IMR-90 (cell line): ENCODE results near the gene COX17. TPM values are rescaled to one million over a fixed set of nuclear protein-coding genes. Genes with fewer than 3 reads are reported as not detected.

Experiments
- ATAC-seq: fragments of 200-7000 bp; cut with Tn5 transposase; 2 replicates; pipeline ENCODE4 v1.9.1; 2020; ENCODE audit warnings: low read depth, mild to moderate bottlenecking, moderate library complexity
- BruUV-seq: library from RNA; stranded (reverse); fragments of 400-500 nt; replicated peaks from 2 replicates; lab custom pipeline; 2021; lab: Mats Ljungman, UMichigan
- CTCF ChIA-PET: fragments of 300-600 bp; formaldehyde crosslinking; extraction: SDS; loops from one replicate; lab custom pipeline; 2021; ENCODE audit warnings: antibody characterized with exemption; lab: Yijun Ruan, JAX
- POLR2A ChIA-PET: fragments of 300-600 bp; sonication (Branson Sonifier 250); formaldehyde crosslinking; loops from one replicate; lab custom pipeline; 2022; ENCODE audit warnings: antibody characterized with exemption; ENCODE audit not compliant: unreplicated experiment; lab: Charles Lee
- DNase-seq: peaks from one replicate; pipeline ENCODE4 v3.0.0; 2013
- H2AFZ ChIP-seq: replicated peaks from 2 replicates; pipeline ENCODE3; 2013; ENCODE audit warnings: low read length, mild to moderate bottlenecking; ENCODE audit not compliant: poor library complexity
- H2AK5ac ChIP-seq: 2 replicates; pipeline ENCODE4 v1.6.1; 2013; ENCODE audit warnings: low read depth, low read length, inconsistent platforms
- H2AK9ac ChIP-seq: replicated peaks from 2 replicates; pipeline ENCODE3; 2013; ENCODE audit warnings: mild to moderate bottlenecking, low read depth, low read length, moderate library complexity; ENCODE audit not compliant: poor library complexity
- H2BK120ac ChIP-seq: 2 replicates; pipeline ENCODE4 v1.6.1; 2013; ENCODE audit warnings: low read depth, low read length, inconsistent platforms
- H2BK15ac ChIP-seq: 3 replicates; pipeline ENCODE4 v1.6.1; 2013; ENCODE audit warnings: low read depth, low read length, inconsistent platforms
- H2BK20ac ChIP-seq: 2 replicates; pipeline ENCODE4 v1.6.1; 2013; ENCODE audit warnings: low read depth, mild to moderate bottlenecking, inconsistent platforms, low read length, moderate library complexity
- H2BK5ac ChIP-seq: 2 replicates; pipeline ENCODE4 v1.6.1; 2013; ENCODE audit warnings: mild to moderate bottlenecking, low read depth, low read length, inconsistent platforms; ENCODE audit not compliant: poor library complexity, severe bottlenecking
- H3K14ac ChIP-seq: replicated peaks from 2 replicates; pipeline ENCODE4 v1.6.1; 2013; ENCODE audit warnings: low read depth, low read length, inconsistent platforms
- H3K18ac ChIP-seq: 2 replicates; pipeline ENCODE4 v1.6.1; 2013; ENCODE audit warnings: low read depth, low read length, control low read depth
- H3K23ac ChIP-seq: 2 replicates; pipeline ENCODE4 v1.6.1; 2013; ENCODE audit warnings: low read depth, low read length, inconsistent platforms
- H3K27ac ChIP-seq: 2 replicates; pipeline ENCODE4 v1.5.1; 2013; ENCODE audit warnings: mild to moderate bottlenecking, control low read depth, low read length; ENCODE audit not compliant: insufficient read depth
- H3K27me3 ChIP-seq: 2 replicates; pipeline ENCODE4 v1.6.1; 2013; ENCODE audit warnings: low read length; ENCODE audit not compliant: control insufficient read depth, insufficient read depth
- H3K36me3 ChIP-seq: 2 replicates; pipeline ENCODE4 v1.6.1; 2013; ENCODE audit warnings: low read length, mixed read lengths; ENCODE audit not compliant: control insufficient read depth, insufficient read depth
- H3K4ac ChIP-seq: 2 replicates; pipeline ENCODE4 v1.6.1; 2013; ENCODE audit warnings: low read depth, low read length, inconsistent platforms
- H3K4me1 ChIP-seq: 2 replicates; pipeline ENCODE4 v1.6.1; 2013; ENCODE audit warnings: low read length, mixed read lengths; ENCODE audit not compliant: control insufficient read depth, insufficient read depth
- H3K4me2 ChIP-seq: 2 replicates; pipeline ENCODE4 v1.6.1; 2013; ENCODE audit warnings: low read depth, mild to moderate bottlenecking, control low read depth, low read length, moderate library complexity
- H3K4me3 ChIP-seq: 2 replicates; pipeline ENCODE4 v1.5.1; 2013; ENCODE audit warnings: low read depth, mild to moderate bottlenecking, control low read depth, low read length, moderate library complexity; ENCODE audit not compliant: insufficient read depth
- H3K56ac ChIP-seq: 2 replicates; pipeline ENCODE4 v1.6.1; 2013; ENCODE audit warnings: low read length, inconsistent platforms; ENCODE audit not compliant: insufficient read depth; ENCODE audit errors: extremely low read depth
- H3K79me1 ChIP-seq, 2 experiments: 2 replicates each; pipeline ENCODE4 v1.6.1; 2013; ENCODE audit warnings: low read length in 2 of 2, inconsistent platforms in 1 of 2, low read depth in 1 of 2
- H3K9ac ChIP-seq: 2 replicates; pipeline ENCODE4 v1.6.1; 2013; ENCODE audit warnings: low read depth, low read length, control low read depth
- H3K9me1 ChIP-seq: 2 replicates; pipeline ENCODE4 v1.6.1; 2013; ENCODE audit warnings: low read length, inconsistent platforms; ENCODE audit not compliant: insufficient read depth
- H3K9me3 ChIP-seq: 2 replicates; pipeline ENCODE4 v1.6.1; 2013; ENCODE audit warnings: low read length; ENCODE audit not compliant: control insufficient read depth, insufficient read depth
- H4K20me1 ChIP-seq: 2 replicates; pipeline ENCODE4 v1.6.1; 2013; ENCODE audit warnings: low read length, inconsistent platforms; ENCODE audit not compliant: insufficient read depth
- H4K5ac ChIP-seq: 2 replicates; pipeline ENCODE4 v1.6.1; 2013; ENCODE audit warnings: mild to moderate bottlenecking, low read depth, low read length, control low read depth
- H4K8ac ChIP-seq, 2 experiments: 2 replicates each; pipeline ENCODE4 v1.6.1; 2013; ENCODE audit warnings: low read depth in 2 of 2, low read length in 2 of 2, control low read depth in 1 of 2, inconsistent platforms in 1 of 2
- H4K91ac ChIP-seq: 2 replicates; pipeline ENCODE4 v1.6.1; 2013; ENCODE audit warnings: low read depth, low read length, inconsistent platforms; ENCODE audit not compliant: insufficient read depth
- BHLHE40 ChIP-seq: fragments of 150-350 bp; IDR thresholded peaks from 2 replicates; pipeline ENCODE4 v1.6.1; 2016; ENCODE audit warnings: mild to moderate bottlenecking, low read depth, low read length
- CEBPB ChIP-seq: IDR thresholded peaks from 2 replicates; pipeline ENCODE4 v1.6.1; 2012; ENCODE audit warnings: low read depth, low read length, improper control_type of control experiment
- CHD1 ChIP-seq: IDR thresholded peaks from 2 replicates; pipeline ENCODE4 v1.6.1; 2012; ENCODE audit warnings: low read depth, low read length, improper control_type of control experiment
- FOS ChIP-seq: fragments of 150-350 bp; IDR thresholded peaks from 2 replicates; pipeline ENCODE4 v1.6.1; 2016; ENCODE audit warnings: low read depth, low read length
- MAFK ChIP-seq: IDR thresholded peaks from 2 replicates; pipeline ENCODE4 v1.6.1; 2012; ENCODE audit warnings: low read depth, low read length, improper control_type of control experiment
- MAZ ChIP-seq: IDR thresholded peaks from 2 replicates; pipeline ENCODE4 v1.6.1; 2012; ENCODE audit warnings: low read depth, mild to moderate bottlenecking, low read length, improper control_type of control experiment, moderate library complexity, borderline replicate concordance
- NFE2L2 ChIP-seq: fragments of 150-350 bp; IDR thresholded peaks from 2 replicates; pipeline ENCODE4 v1.6.1; 2016; ENCODE audit warnings: low read depth, mild to moderate bottlenecking, low read length
- RAD21 ChIP-seq: IDR thresholded peaks from 2 replicates; pipeline ENCODE4 v1.6.1; 2012; ENCODE audit warnings: low read length, improper control_type of control experiment
- RCOR1 ChIP-seq: IDR thresholded peaks from 2 replicates; pipeline ENCODE4 v1.6.1; 2012; ENCODE audit warnings: mild to moderate bottlenecking, low read length, improper control_type of control experiment; ENCODE audit not compliant: insufficient replicate concordance
- RFX5 ChIP-seq: IDR thresholded peaks from 2 replicates; pipeline ENCODE4 v1.8.0; 2012; ENCODE audit warnings: low read depth, mild to moderate bottlenecking, low read length, moderate library complexity
- WGBS, 2 experiments: methylation state at CpG; one replicate each; pipeline versions ENCODE4 v1.1.5 to v1.1.7; 2013; ENCODE audit warnings: missing lambda C conversion rate in 2 of 2; ENCODE audit not compliant: insufficient read length in 1 of 2; ENCODE audit errors: extremely low coverage in 2 of 2; 5-methylcytosine and 5-hydroxymethylcytosine counted together
- dilution Hi-C: fragments of 300-500 bp; cut with HindIII; formaldehyde crosslinking; loops from one replicate; pipeline ENCODE4 v1.14.3; 2018; ENCODE audit warnings: low sequenced_read_pairs; ENCODE audit not compliant: unreplicated experiment
- in situ Hi-C: fragments of 300-500 bp; cut with MboI; formaldehyde crosslinking; loops from 3 replicates; pipeline ENCODE4 v1.14.3; 2019; ENCODE audit warnings: low sequenced_read_pairs, inconsistent platforms, mixed read lengths
- intact Hi-C: fragments of 100-400 bp; cut with micrococcal nuclease; formaldehyde crosslinking; loops from 2 replicates; pipeline ENCODE4 v1.10.0; 2022
- polyA plus RNA-seq, 3 experiments: library from polyadenylated mRNA; depleted of rRNA; stranded (reverse); fragments of >200 nt; gene quantifications; 2 replicates each; pipeline ENCODE4 v1.2.3, GENCODE V29; 2012; ENCODE audit warnings: low replicate concordance in 1 of 3
- total RNA-seq: library from RNA; depleted of rRNA; stranded (reverse); fragments of >200 nt; gene quantifications from 2 replicates; pipeline ENCODE4 v1.2.3, GENCODE V29; 2012
- TF ChIP-seq, protein P1 (sequence below): conservative IDR thresholded peaks from 2 replicates; pipeline ENCODE4 v1.5.1; 2012; ENCODE audit warnings: mild to moderate bottlenecking, low read depth, low read length, improper control_type of control experiment
- TF ChIP-seq, protein P2 (sequence below): fragments of 150-350 bp; IDR thresholded peaks from 2 replicates; pipeline ENCODE4 v1.6.1; 2017; ENCODE audit warnings: mild to moderate bottlenecking, antibody characterized with exemption, low read length, low read depth
- TF ChIP-seq, protein P3 (sequence below): fragments of 150-350 bp; IDR thresholded peaks from 2 replicates; pipeline ENCODE4 v1.6.1; 2016; ENCODE audit warnings: low read depth, mild to moderate bottlenecking, low read length, moderate library complexity, borderline replicate concordance

Gene COX17
- total and polyA plus RNA-seq, 2 of the 4 experiments (the other 2 are of a cell fraction), result 2.0 to 24.5 TPM

DNA sequence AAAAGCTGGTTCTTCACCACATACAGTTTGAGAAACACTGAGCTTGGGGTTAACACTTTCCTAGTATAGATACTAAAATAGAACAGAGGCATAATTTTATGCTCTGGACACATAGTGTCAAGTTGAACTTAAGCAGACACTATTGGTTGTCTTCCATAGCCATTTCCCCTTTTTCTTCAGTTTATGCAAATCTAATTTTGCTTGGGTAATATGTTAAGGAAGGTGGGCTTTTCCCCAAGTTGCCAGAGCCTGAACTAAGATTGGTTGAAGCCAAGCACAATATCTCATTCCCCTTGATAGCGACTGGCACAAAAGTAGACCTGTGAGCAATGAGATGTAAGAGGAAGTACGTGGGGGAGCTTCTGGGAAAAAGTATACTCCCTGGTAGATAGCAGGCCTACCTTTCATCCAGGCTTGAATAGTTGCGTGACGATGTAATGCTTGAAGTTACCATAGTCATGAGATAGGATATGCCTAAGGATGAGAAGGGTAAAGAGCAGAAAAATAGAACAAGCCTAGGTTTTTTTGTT is 12.3 kb downstream of the COX17 start:
- H3K9ac ChIP-seq, result no peak overlapping the region

More for the DNA sequence above, 12.3 kb downstream of the COX17 start:
- no peak overlapping the region for H2AK9ac ChIP-seq
- no peaks in the 10 kb centered on the region for H3K27me3 ChIP-seq
- H3K18ac ChIP-seq, result no peak overlapping the region
- H4K91ac ChIP-seq, result no peak overlapping the region
- H3K4me3 ChIP-seq, result no peak overlapping the region
- no peak overlapping the region for H3K4me2 ChIP-seq
- no peak overlapping the region for H3K56ac ChIP-seq
- H3K14ac ChIP-seq, result no peak overlapping the region
- ChIA-PET CTCF (interaction anchor here (0.5 kb wide), 1 partner anchor 490 kb away, joined by 4 read pairs; no protein-coding TSS in a partner anchor), POLR2A (no interaction called here)
- no peaks in the 10 kb centered on the region for H3K9me3 ChIP-seq
- no peak for TF ChIP-seq RAD21
- no peak for TF ChIP-seq CHD1
- TF ChIP-seq, protein P1, sequence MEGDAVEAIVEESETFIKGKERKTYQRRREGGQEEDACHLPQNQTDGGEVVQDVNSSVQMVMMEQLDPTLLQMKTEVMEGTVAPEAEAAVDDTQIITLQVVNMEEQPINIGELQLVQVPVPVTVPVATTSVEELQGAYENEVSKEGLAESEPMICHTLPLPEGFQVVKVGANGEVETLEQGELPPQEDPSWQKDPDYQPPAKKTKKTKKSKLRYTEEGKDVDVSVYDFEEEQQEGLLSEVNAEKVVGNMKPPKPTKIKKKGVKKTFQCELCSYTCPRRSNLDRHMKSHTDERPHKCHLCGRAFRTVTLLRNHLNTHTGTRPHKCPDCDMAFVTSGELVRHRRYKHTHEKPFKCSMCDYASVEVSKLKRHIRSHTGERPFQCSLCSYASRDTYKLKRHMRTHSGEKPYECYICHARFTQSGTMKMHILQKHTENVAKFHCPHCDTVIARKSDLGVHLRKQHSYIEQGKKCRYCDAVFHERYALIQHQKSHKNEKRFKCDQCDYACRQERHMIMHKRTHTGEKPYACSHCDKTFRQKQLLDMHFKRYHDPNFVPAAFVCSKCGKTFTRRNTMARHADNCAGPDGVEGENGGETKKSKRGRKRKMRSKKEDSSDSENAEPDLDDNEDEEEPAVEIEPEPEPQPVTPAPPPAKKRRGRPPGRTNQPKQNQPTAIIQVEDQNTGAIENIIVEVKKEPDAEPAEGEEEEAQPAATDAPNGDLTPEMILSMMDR, result no peak
- TF ChIP-seq, protein P2, sequence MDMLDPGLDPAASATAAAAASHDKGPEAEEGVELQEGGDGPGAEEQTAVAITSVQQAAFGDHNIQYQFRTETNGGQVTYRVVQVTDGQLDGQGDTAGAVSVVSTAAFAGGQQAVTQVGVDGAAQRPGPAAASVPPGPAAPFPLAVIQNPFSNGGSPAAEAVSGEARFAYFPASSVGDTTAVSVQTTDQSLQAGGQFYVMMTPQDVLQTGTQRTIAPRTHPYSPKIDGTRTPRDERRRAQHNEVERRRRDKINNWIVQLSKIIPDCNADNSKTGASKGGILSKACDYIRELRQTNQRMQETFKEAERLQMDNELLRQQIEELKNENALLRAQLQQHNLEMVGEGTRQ, result no peak
- no peak for TF ChIP-seq MAZ
- TF ChIP-seq, protein P3, sequence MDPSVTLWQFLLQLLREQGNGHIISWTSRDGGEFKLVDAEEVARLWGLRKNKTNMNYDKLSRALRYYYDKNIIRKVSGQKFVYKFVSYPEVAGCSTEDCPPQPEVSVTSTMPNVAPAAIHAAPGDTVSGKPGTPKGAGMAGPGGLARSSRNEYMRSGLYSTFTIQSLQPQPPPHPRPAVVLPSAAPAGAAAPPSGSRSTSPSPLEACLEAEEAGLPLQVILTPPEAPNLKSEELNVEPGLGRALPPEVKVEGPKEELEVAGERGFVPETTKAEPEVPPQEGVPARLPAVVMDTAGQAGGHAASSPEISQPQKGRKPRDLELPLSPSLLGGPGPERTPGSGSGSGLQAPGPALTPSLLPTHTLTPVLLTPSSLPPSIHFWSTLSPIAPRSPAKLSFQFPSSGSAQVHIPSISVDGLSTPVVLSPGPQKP, result no peak
- TF ChIP-seq RFX5, result no peak
- TF ChIP-seq RCOR1, result no peak
- no peak for TF ChIP-seq NFE2L2
- no peak for TF ChIP-seq CEBPB
- no peak for TF ChIP-seq FOS
- no peak for TF ChIP-seq BHLHE40
- TF ChIP-seq MAFK, result no peak
- BruUV-seq, result no TSS peak
- H2AFZ ChIP-seq, result no peak overlapping the region
- peaks cover 2% of the 10 kb centered on the region; the same call in 1 of the 2 replicates for H3K4me1 ChIP-seq
- H3K4ac ChIP-seq, result no peak overlapping the region
- H4K8ac ChIP-seq, result no peak overlapping the region
- H2AK5ac ChIP-seq, result no peak overlapping the region
- no peaks in the 10 kb centered on the region for H4K20me1 ChIP-seq
- no peak overlapping the region for H4K5ac ChIP-seq
- no peaks in the 10 kb centered on the region for H3K9me1 ChIP-seq
- dilution Hi-C loops, result no loop called here
- H2BK15ac ChIP-seq, result no peak overlapping the region
- no peaks in the 10 kb centered on the region for H3K79me1 ChIP-seq
- H3K27ac ChIP-seq, result no peak overlapping the region
- H2BK20ac ChIP-seq, result no peak overlapping the region
- peak; percentile 43 for DNase-seq
- no peak overlapping the region for H2BK120ac ChIP-seq
- ATAC-seq, result no peak
- H2BK5ac ChIP-seq, result no peak overlapping the region
- WGBS, 2 experiments, result no CpG with 5 or more reads among the region's 4 CpGs
- H3K36me3 ChIP-seq, result no peaks in the 10 kb centered on the region
- no peak overlapping the region for H3K23ac ChIP-seq
- intact Hi-C loops, result no loop called here
- in situ Hi-C loops, result no loop called here
